ENCODE results near the gene IGFBPL1. TPM values are rescaled to one million over a fixed set of nuclear protein-coding genes. Genes with fewer than 3 reads are reported as not detected.

IGFBPL1 gene
- total RNA-seq, 1 donor from 2014 or later = not detected

GRCh38 chr9:38370176-38370575, 54.1 kb downstream of the IGFBPL1 start:
- ATAC-seq (ENCODE audit: poor library complexity) (no peak), DNase-seq (no peak)
- intact Hi-C loops (cut with DNase I) = loop anchor here (10.0 kb wide), 1 partner anchor 65 kb away; no protein-coding TSS in a partner anchor

GRCh38 chr9:38368731-38369130, 55.5 kb downstream of the IGFBPL1 start:
- no peak for DNase-seq
- intact Hi-C loops (cut with DNase I) = no loop called here
- no peak for ATAC-seq (ENCODE audit: poor library complexity)

- ATAC-seq (ENCODE audit: poor library complexity) = no peak
- intact Hi-C loops (cut with DNase I) = no loop called here
- DNase-seq = no peak
Measured at GRCh38 chr9:38367898-38368297, 56.4 kb downstream of the IGFBPL1 start.

GRCh38 chr9:38363589-38363925, 60.7 kb downstream of the IGFBPL1 start:
- DNase-seq (no peak), ATAC-seq (ENCODE audit: poor library complexity) (no peak)
- intact Hi-C loops (cut with DNase I) = loop anchor here (5.0 kb wide), 1 partner anchor 451 kb away; no protein-coding TSS in a partner anchor

- DNase-seq (no peak), ATAC-seq (ENCODE audit: poor library complexity) (peak; percentile 87)
- intact Hi-C loops (cut with DNase I) = loop anchor here (5.0 kb wide), 1 partner anchor 451 kb away; no protein-coding TSS in a partner anchor
Measured at GRCh38 chr9:38362852-38363588, 61.2 kb downstream of the IGFBPL1 start.

- intact Hi-C loops (cut with DNase I) = loop anchor here (5.0 kb wide), 1 partner anchor 449 kb away; no protein-coding TSS in a partner anchor
- DNase-seq (no peak), ATAC-seq (ENCODE audit: poor library complexity) (no peak)
Measured at GRCh38 chr9:38361473-38361850, 62.8 kb downstream of the IGFBPL1 start.

- intact Hi-C loops (cut with DNase I) = loop anchor here (5.0 kb wide), 1 partner anchor 449 kb away; no protein-coding TSS in a partner anchor
- ATAC-seq (ENCODE audit: poor library complexity) (no peak), DNase-seq (no peak)
Measured at GRCh38 chr9:38360839-38361472, 63.3 kb downstream of the IGFBPL1 start.

GRCh38 chr9:38359689-38360385, 64.4 kb downstream of the IGFBPL1 start:
- ATAC-seq (ENCODE audit: poor library complexity) (no peak), DNase-seq (no peak)
- intact Hi-C loops (cut with DNase I) = loop anchor here (5.0 kb wide), 1 partner anchor 448 kb away; no protein-coding TSS in a partner anchor

- DNase-seq (no peak), ATAC-seq (ENCODE audit: poor library complexity) (no peak)
- intact Hi-C loops (cut with DNase I) = no loop called here
Measured at GRCh38 chr9:38359297-38359653, 65.0 kb downstream of the IGFBPL1 start.

- DNase-seq (no peak), ATAC-seq (ENCODE audit: poor library complexity) (no peak)
- intact Hi-C loops (cut with DNase I) = no loop called here
Measured at GRCh38 chr9:38358390-38359296, 65.6 kb downstream of the IGFBPL1 start.

GRCh38 chr9:38357350-38358114, 66.7 kb downstream of the IGFBPL1 start:
- intact Hi-C loops (cut with DNase I) = no loop called here
- ATAC-seq (ENCODE audit: poor library complexity) (no peak), DNase-seq (no peak)

- ATAC-seq (ENCODE audit: poor library complexity) (no peak), DNase-seq (no peak)
- intact Hi-C loops (cut with DNase I) = no loop called here
Measured at GRCh38 chr9:38356851-38357250, 67.4 kb downstream of the IGFBPL1 start.

Other genes starting within 250 kb of the IGFBPL1 start
- 16.8 TPM for gene ALDH1B1, start 31.8 kb downstream of the IGFBPL1 start, total RNA-seq
- 3.0 TPM for gene ANKRD18A, start 196.1 kb upstream of the IGFBPL1 start, total RNA-seq